ENCODE results near the gene DDX60.

DNA sequence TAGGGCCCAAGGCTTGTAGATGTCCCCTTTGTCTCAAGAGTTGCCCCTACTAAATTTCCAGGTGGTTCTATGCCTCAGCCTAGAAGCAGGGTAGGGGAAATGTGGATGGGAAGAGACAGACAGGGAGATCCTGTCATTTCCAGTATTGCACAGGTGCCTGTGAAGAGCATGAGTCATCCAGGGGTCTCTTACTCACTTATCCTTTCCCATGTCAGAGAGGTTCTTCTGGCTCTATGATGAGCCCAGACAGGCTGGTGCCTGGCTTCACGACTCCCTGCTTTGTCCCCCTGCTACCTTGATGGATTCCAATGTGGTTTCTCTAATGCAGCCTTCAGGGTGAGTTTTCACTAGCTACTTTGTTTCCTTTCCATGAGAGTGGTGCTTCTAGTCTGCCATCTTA lies 35.2 kb upstream of the DDX60 start:
- TF ChIP-seq, protein P1, sequence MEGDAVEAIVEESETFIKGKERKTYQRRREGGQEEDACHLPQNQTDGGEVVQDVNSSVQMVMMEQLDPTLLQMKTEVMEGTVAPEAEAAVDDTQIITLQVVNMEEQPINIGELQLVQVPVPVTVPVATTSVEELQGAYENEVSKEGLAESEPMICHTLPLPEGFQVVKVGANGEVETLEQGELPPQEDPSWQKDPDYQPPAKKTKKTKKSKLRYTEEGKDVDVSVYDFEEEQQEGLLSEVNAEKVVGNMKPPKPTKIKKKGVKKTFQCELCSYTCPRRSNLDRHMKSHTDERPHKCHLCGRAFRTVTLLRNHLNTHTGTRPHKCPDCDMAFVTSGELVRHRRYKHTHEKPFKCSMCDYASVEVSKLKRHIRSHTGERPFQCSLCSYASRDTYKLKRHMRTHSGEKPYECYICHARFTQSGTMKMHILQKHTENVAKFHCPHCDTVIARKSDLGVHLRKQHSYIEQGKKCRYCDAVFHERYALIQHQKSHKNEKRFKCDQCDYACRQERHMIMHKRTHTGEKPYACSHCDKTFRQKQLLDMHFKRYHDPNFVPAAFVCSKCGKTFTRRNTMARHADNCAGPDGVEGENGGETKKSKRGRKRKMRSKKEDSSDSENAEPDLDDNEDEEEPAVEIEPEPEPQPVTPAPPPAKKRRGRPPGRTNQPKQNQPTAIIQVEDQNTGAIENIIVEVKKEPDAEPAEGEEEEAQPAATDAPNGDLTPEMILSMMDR (IDR thresholded peaks at IDR 0.05): no peak
- TF ChIP-seq POLR2A (IDR thresholded peaks at IDR 0.05) (no peak), POLR2AphosphoS5 (IDR thresholded peaks at IDR 0.05) (no peak)
